ENCODE measurements around the gene TM2D3. TPM values are rescaled to one million over a fixed set of nuclear protein-coding genes. Genes with fewer than 3 reads are reported as not detected.
A peak's percentile ranks its signal among the peaks of the same experiment; 100 is the strongest.
"Not testable (repeated sequence)": the region's sequence is repeated elsewhere in the genome, so short reads cannot be mapped to it uniquely, and the experiment has no call there.

Gene TM2D3
- total RNA-seq, 1 experiment from 2014 or later = 18.4 TPM

DNA sequence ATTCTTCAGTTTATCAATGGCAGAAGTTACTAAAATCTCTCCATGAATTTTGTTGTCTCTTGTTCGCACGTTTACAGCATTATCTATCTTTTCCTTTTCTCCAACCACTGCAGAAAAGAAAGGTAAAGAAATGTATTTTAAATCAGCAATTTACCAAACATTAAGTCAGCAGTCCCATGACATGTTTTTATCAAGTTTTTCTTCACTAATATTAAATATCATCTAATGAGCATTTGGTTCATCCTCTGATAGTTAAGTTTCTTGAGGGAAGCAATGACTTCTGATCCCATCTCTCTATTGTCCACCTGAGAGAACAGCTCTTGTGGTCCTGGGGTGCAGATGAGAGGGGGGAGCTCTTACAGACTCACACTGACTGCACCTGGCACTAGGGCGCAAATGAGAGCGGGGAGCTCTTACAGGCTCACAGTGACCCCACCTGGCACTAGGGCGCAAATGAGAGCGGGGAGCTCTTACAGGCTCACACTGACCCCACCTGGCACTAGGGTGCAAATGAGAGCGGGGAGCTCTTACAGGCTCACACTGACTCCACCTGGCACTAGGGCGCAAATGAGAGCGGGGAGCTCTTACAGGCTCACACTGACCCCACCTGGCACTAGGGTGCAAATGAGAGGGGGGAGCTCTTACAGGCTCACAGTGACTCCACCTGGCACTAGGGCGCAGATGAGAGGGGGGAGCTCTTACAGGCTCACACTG is 2.6 kb upstream of the TM2D3 start:
- CTCF ChIA-PET = interaction anchor here (0.6 kb wide), 1 partner anchor 187 kb away, joined by 4 read pairs; no protein-coding TSS in a partner anchor

DNA sequence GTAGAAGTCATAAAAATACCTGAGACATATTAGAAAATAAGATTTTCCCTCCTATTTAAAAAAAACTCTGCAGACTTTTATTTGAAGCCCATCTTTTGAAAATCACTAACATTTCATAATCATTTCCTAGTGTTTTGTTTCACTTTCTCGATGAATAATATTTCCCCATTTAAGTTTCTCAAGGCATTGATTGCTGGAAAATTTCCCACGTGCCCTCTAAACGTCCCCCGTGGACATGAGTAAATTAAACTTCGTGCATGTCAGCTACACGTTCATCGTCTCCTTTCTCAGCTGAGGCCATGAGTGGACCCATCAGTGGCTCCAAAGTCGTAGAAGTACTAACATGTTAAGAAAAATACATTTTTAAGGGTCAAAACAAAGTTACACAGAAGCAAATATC is 2.0 kb upstream of the TM2D3 start:
- ChIA-PET CTCF (no interaction called here), POLR2A (ENCODE audit: unreplicated experiment) (interaction anchor here (0.7 kb wide), 1 partner anchor 115 kb away, joined by 3 read pairs; no protein-coding TSS in a partner anchor)
- no peak for DNase-seq
- no peak overlapping the region for H3K27ac ChIP-seq (ENCODE audit: low read length)
- TF ChIP-seq EZH2 (IDR thresholded peaks at IDR 0.05; ENCODE audit: low read length, unreplicated experiment) (no peak), EZH2phosphoT487 (IDR thresholded peaks at IDR 0.05; ENCODE audit: borderline replicate concordance, low read length) (no peak)
- H3F3A ChIP-seq (ENCODE audit: low read length, unreplicated experiment) = no peaks in the 10 kb centered on the region
- ATAC-seq = no peak
- H3K9me3 ChIP-seq (ENCODE audit: low read length) = no peaks in the 10 kb centered on the region
- no peaks in the 10 kb centered on the region for H3K27me3 ChIP-seq (ENCODE audit: low read length)
- H3K9ac ChIP-seq (ENCODE audit: low read length) = no peak overlapping the region
- H3K4me2 ChIP-seq (ENCODE audit: low read length) = peak overlapping the region; percentile 96; the same call in 1 of the 2 replicates
- no TSS peak for BruUV-seq (replicated peaks)
- peaks cover 24% of the 10 kb centered on the region for H3K4me1 ChIP-seq (ENCODE audit: insufficient read depth, low read length)
- no peak overlapping the region for H2AFZ ChIP-seq (ENCODE audit: low read length)
- H4K20me1 ChIP-seq (ENCODE audit: low read length) = peaks cover 10% of the 10 kb centered on the region
- H3K9me2 ChIP-seq (replicated peaks; ENCODE audit: low read length) = no peaks in the 10 kb centered on the region
- no peaks in the 10 kb centered on the region for H3K36me3 ChIP-seq (ENCODE audit: low read depth, low read length)
- H3K4me3 ChIP-seq (ENCODE audit: low read length) = no peak overlapping the region
- intact Hi-C loops (cut with micrococcal nuclease) = no loop called here
- peaks cover 28% of the 10 kb centered on the region for H3K79me2 ChIP-seq (ENCODE audit: low read length)

More for the DNA sequence above, 2.6 kb upstream of the TM2D3 start:
- H3K27me3 ChIP-seq (ENCODE audit: low read length); H3K36me3 ChIP-seq (ENCODE audit: low read depth, low read length); H3K4me3 ChIP-seq (ENCODE audit: low read length); ATAC-seq; intact Hi-C loops (cut with micrococcal nuclease); H3K27ac ChIP-seq (ENCODE audit: low read length); BruUV-seq (replicated peaks); DNase-seq; H2AFZ ChIP-seq (ENCODE audit: low read length); H3K4me2 ChIP-seq (ENCODE audit: low read length); H3K9ac ChIP-seq (ENCODE audit: low read length); POLR2A ChIA-PET (ENCODE audit: unreplicated experiment); H3F3A ChIP-seq (ENCODE audit: low read length, unreplicated experiment); H3K9me2 ChIP-seq (replicated peaks; ENCODE audit: low read length); H3K9me3 ChIP-seq (ENCODE audit: low read length): not testable (repeated sequence)
- Histone ChIP-seq H3K4me1 (ENCODE audit: insufficient read depth, low read length) (peaks cover 24% of the 10 kb centered on the region), H3K79me2 (ENCODE audit: low read length) (peaks cover 22% of the 10 kb centered on the region), H4K20me1 (ENCODE audit: low read length) (peaks cover 10% of the 10 kb centered on the region)
- TF ChIP-seq CTCF (conservative IDR thresholded peaks at IDR 0.05; ENCODE audit: low read depth, low read length) = peak; percentile 34; the same call in 1 of the 2 replicates

GRCh38 chr15:101652786-101653430 is 727 bp upstream of the TM2D3 start:
- intact Hi-C loops (cut with micrococcal nuclease) = no loop called here
- Histone ChIP-seq H3K36me3 (ENCODE audit: low read depth, low read length) (0 out of 2 replicates have a peak, but pooled peaks cover 2% of the 10 kb centered on the region), H3K27me3 (ENCODE audit: low read length) (no peaks in the 10 kb centered on the region), H3K4me3 (ENCODE audit: low read length) (peak overlapping the region; percentile 97), H2AFZ (ENCODE audit: low read length) (peak overlapping the region; percentile 97), H3K79me2 (ENCODE audit: low read length) (peaks cover 40% of the 10 kb centered on the region), H3F3A (ENCODE audit: low read length, unreplicated experiment) (no peaks in the 10 kb centered on the region), H3K4me1 (ENCODE audit: insufficient read depth, low read length) (peaks cover 24% of the 10 kb centered on the region), H4K20me1 (ENCODE audit: low read length) (peaks cover 10% of the 10 kb centered on the region), H3K27ac (ENCODE audit: low read length) (peak overlapping the region; percentile 77), H3K9ac (ENCODE audit: low read length) (peak overlapping the region; percentile 87), H3K9me3 (ENCODE audit: low read length) (no peaks in the 10 kb centered on the region), H3K9me2 (replicated peaks; ENCODE audit: low read length) (no peaks in the 10 kb centered on the region), H3K4me2 (ENCODE audit: low read length) (peak overlapping the region; percentile 96)
- ATAC-seq (peak; percentile 30), DNase-seq (peak; percentile 43)
- ChIA-PET CTCF (no interaction called here), POLR2A (ENCODE audit: unreplicated experiment) (no interaction called here)
- TF ChIP-seq CTCF (conservative IDR thresholded peaks at IDR 0.05; ENCODE audit: low read depth, low read length) (no peak), EZH2 (IDR thresholded peaks at IDR 0.05; ENCODE audit: low read length, unreplicated experiment) (no peak), EZH2phosphoT487 (IDR thresholded peaks at IDR 0.05; ENCODE audit: borderline replicate concordance, low read length) (no peak)
- TSS peak; percentile 97 for BruUV-seq (replicated peaks)
